Panc1 (cell line): ENCODE results near the gene TMEM178A. TPM values are rescaled to one million over a fixed set of nuclear protein-coding genes. Genes with fewer than 3 reads are reported as not detected.

Experiments used
- ATAC-seq: fragments of 200-7000 bp; cut with Tn5 transposase; 2 replicates; pipeline ENCODE4 v1.9.1; 2020; ENCODE audit warnings: mild to moderate bottlenecking, moderate library complexity
- BruUV-seq: library from RNA; stranded (reverse); fragments of 400-500 nt; replicated peaks from 2 replicates; lab custom pipeline; 2021; lab: Mats Ljungman, UMichigan
- CTCF ChIA-PET: fragments of 300-600 bp; sonication (Branson Sonifier 250); formaldehyde crosslinking; loops from one replicate; lab custom pipeline; 2022; ENCODE audit warnings: antibody characterized with exemption; lab: Charles Lee
- POLR2A ChIA-PET: fragments of 300-600 bp; sonication (Branson Sonifier 250); formaldehyde crosslinking; loops from one replicate; lab custom pipeline; 2022; ENCODE audit warnings: antibody characterized with exemption; lab: Charles Lee
- DNase-seq: peaks from one replicate; pipeline ENCODE4 v3.0.0-alpha.2; 2010; ENCODE audit warnings: low read depth, low spot score
- H3K27ac ChIP-seq: 2 replicates; pipeline ENCODE4 v1.5.1; 2011; ENCODE audit warnings: mild to moderate bottlenecking, low read length, inconsistent platforms
- H3K27me3 ChIP-seq: fragments of 200-500 bp; sonication (Bioruptor generic); 2 replicates; pipeline ENCODE4 v1.6.0; 2014; ENCODE audit warnings: low read length, inconsistent platforms; ENCODE audit not compliant: control insufficient read depth, insufficient read depth
- H3K36me3 ChIP-seq: fragments of 200-500 bp; sonication (Bioruptor generic); 2 replicates; pipeline ENCODE4 v1.5.1; 2014; ENCODE audit warnings: inconsistent platforms, mild to moderate bottlenecking, low read length, moderate library complexity; ENCODE audit not compliant: control insufficient read depth, insufficient read depth
- H3K4me1 ChIP-seq: 2 replicates; pipeline ENCODE4 v1.5.1; 2011; ENCODE audit warnings: inconsistent platforms, mild to moderate bottlenecking, low read length, moderate library complexity; ENCODE audit not compliant: control insufficient read depth, insufficient read depth
- H3K4me3 ChIP-seq, 2 experiments: 2 replicates each; pipeline ENCODE4 v1.5.1; 2011 to 2012; ENCODE audit warnings: low read depth in 2 of 2, low read length in 2 of 2, mild to moderate bottlenecking in 2 of 2, inconsistent platforms in 1 of 2, moderate library complexity in 1 of 2
- H3K9me3 ChIP-seq: fragments of 200-500 bp; sonication (Bioruptor generic); 2 replicates; pipeline ENCODE4 v1.5.1; 2014; ENCODE audit warnings: low read depth, mild to moderate bottlenecking, inconsistent platforms, low read length, moderate library complexity; ENCODE audit not compliant: control insufficient read depth, insufficient read depth
- POLR2AphosphoS5 ChIP-seq: IDR thresholded peaks from 2 replicates; pipeline ENCODE4 v1.6.1; 2012; ENCODE audit warnings: mild to moderate bottlenecking, low read depth, low read length, moderate library complexity
- SIN3A ChIP-seq: IDR thresholded peaks from 2 replicates; pipeline ENCODE4 v1.6.1; 2012; ENCODE audit warnings: low read depth, mild to moderate bottlenecking, low read length, moderate library complexity, borderline replicate concordance; ENCODE audit not compliant: insufficient read depth
- TCF7L2 ChIP-seq: IDR thresholded peaks from 2 replicates; pipeline ENCODE4 v1.6.1; 2011; ENCODE audit warnings: mild to moderate bottlenecking, low read depth, low read length, inconsistent platforms
- in situ Hi-C: cut with HindIII; loops from 2 replicates; pipeline ENCODE4 v1.10.0; 2016; ENCODE audit warnings: low sequenced_read_pairs, low pct_unique_long_range_greater_than_20kb
- intact Hi-C: fragments of 100-400 bp; cut with micrococcal nuclease; formaldehyde crosslinking; loops from one replicate; pipeline ENCODE4 v1.10.0; 2022; ENCODE audit not compliant: unreplicated experiment
- total RNA-seq: library from RNA; stranded (reverse); gene quantifications from one replicate; pipeline ENCODE4 v1.2.1, GENCODE V29; 2021; ENCODE audit not compliant: unreplicated experiment
- TF ChIP-seq, protein P1 (sequence below): fragments of 450-650 bp; IDR thresholded peaks from 2 replicates; pipeline ENCODE4 v1.5.1; 2017; ENCODE audit warnings: mild to moderate bottlenecking
- TF ChIP-seq, protein P2 (sequence below), 2 experiments: IDR thresholded peaks; 2 replicates each; pipeline ENCODE4 v1.6.1; 2011 to 2012; ENCODE audit warnings: low read depth in 2 of 2, control low read depth in 1 of 2, low read length in 1 of 2, mild to moderate bottlenecking in 1 of 2, moderate library complexity in 1 of 2; ENCODE audit not compliant: insufficient read depth in 1 of 2

The TMEM178A gene
- total RNA-seq, 1 experiment from 2014 or later: not detected

DNA sequence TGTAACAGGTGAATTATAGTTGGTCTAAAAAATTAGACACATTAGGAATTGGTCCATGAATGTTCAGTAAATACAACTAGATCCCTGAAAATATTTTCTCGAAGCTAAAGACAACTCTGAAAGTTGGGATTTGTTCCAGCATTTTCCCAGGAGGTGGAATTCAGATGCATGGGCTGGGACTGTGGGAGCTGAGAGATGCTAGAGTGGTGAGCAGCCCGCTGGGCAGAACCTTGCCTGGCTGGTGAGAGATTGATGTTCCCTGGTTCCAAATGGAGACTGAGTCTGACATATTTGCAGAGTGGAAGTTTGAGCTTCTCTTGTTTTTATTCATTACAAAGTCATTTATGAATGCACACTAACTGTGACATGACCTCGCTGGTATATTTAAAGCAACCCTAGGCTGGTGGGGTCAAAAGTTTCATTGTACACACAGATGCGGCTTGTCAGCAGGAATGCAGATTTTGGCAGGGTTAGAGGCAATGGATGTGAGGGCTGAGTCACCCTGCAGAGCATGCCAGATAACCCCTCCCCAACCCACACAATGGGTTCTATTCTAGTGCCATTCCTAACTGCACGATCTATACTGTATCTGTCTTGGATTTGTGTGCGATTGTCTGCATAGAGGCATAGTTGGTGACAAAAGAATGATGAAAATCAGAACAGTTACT, 23.5 kb upstream of the TMEM178A start:
- in situ Hi-C loops (no loop called here), intact Hi-C loops (no loop called here)
- H3K4me3 ChIP-seq: no peak overlapping the region
- ChIA-PET CTCF (no interaction called here), POLR2A (no interaction called here)
- H3K9me3 ChIP-seq: no peaks in the 10 kb centered on the region
- H3K4me1 ChIP-seq: no peaks in the 10 kb centered on the region
- no TSS peak for BruUV-seq
- ATAC-seq (peak; percentile 75), DNase-seq (peak; percentile 25)
- no peaks in the 10 kb centered on the region; the same call in 1 of the 2 replicates for H3K27me3 ChIP-seq
- no peaks in the 10 kb centered on the region for H3K36me3 ChIP-seq
- TF ChIP-seq POLR2AphosphoS5 (no peak), SIN3A (no peak), TCF7L2 (no peak)
- H3K27ac ChIP-seq: no peak overlapping the region

DNA sequence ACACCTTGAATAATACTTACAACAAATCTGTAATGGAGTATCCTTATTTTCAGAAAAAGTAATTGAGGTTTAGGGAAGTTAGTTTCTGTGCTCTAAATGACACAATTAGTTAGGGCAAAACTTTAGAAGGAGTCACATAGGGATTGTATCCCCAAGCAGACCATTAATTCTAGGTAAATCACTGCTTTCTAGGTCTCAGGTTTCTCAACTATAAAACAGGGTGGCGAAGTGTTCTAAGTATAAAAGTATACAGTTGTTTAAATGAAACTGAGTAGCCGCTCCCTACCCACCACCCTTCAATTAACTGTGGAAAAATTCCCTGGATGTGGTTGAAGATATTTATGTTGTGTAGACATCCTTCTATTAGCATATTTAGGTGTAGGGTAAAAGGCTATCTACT, 19.9 kb upstream of the TMEM178A start:
- H3K4me1 ChIP-seq: no peaks in the 10 kb centered on the region
- H3K27ac ChIP-seq: no peak overlapping the region
- no peaks in the 10 kb centered on the region for H3K9me3 ChIP-seq
- ATAC-seq (no peak), DNase-seq (no peak)
- no peaks in the 10 kb centered on the region for H3K36me3 ChIP-seq
- no peak overlapping the region for H3K4me3 ChIP-seq
- POLR2A ChIA-PET: no interaction called here
- in situ Hi-C loops: no loop called here
- no peaks in the 10 kb centered on the region for H3K27me3 ChIP-seq
- intact Hi-C loops: no loop called here
- no TSS peak for BruUV-seq
- CTCF ChIA-PET: no interaction called here
- TF ChIP-seq POLR2AphosphoS5 (no peak), TCF7L2 (no peak), SIN3A (no peak)
- TF ChIP-seq, protein P1, sequence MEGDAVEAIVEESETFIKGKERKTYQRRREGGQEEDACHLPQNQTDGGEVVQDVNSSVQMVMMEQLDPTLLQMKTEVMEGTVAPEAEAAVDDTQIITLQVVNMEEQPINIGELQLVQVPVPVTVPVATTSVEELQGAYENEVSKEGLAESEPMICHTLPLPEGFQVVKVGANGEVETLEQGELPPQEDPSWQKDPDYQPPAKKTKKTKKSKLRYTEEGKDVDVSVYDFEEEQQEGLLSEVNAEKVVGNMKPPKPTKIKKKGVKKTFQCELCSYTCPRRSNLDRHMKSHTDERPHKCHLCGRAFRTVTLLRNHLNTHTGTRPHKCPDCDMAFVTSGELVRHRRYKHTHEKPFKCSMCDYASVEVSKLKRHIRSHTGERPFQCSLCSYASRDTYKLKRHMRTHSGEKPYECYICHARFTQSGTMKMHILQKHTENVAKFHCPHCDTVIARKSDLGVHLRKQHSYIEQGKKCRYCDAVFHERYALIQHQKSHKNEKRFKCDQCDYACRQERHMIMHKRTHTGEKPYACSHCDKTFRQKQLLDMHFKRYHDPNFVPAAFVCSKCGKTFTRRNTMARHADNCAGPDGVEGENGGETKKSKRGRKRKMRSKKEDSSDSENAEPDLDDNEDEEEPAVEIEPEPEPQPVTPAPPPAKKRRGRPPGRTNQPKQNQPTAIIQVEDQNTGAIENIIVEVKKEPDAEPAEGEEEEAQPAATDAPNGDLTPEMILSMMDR: no peak
- TF ChIP-seq, protein P2, sequence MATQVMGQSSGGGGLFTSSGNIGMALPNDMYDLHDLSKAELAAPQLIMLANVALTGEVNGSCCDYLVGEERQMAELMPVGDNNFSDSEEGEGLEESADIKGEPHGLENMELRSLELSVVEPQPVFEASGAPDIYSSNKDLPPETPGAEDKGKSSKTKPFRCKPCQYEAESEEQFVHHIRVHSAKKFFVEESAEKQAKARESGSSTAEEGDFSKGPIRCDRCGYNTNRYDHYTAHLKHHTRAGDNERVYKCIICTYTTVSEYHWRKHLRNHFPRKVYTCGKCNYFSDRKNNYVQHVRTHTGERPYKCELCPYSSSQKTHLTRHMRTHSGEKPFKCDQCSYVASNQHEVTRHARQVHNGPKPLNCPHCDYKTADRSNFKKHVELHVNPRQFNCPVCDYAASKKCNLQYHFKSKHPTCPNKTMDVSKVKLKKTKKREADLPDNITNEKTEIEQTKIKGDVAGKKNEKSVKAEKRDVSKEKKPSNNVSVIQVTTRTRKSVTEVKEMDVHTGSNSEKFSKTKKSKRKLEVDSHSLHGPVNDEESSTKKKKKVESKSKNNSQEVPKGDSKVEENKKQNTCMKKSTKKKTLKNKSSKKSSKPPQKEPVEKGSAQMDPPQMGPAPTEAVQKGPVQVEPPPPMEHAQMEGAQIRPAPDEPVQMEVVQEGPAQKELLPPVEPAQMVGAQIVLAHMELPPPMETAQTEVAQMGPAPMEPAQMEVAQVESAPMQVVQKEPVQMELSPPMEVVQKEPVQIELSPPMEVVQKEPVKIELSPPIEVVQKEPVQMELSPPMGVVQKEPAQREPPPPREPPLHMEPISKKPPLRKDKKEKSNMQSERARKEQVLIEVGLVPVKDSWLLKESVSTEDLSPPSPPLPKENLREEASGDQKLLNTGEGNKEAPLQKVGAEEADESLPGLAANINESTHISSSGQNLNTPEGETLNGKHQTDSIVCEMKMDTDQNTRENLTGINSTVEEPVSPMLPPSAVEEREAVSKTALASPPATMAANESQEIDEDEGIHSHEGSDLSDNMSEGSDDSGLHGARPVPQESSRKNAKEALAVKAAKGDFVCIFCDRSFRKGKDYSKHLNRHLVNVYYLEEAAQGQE (IDR thresholded peaks at IDR 0.05; ENCODE audit: insufficient read depth in 1 of 2, low read depth in 2 of 2, low read length in 1 of 2): no peak

DNA sequence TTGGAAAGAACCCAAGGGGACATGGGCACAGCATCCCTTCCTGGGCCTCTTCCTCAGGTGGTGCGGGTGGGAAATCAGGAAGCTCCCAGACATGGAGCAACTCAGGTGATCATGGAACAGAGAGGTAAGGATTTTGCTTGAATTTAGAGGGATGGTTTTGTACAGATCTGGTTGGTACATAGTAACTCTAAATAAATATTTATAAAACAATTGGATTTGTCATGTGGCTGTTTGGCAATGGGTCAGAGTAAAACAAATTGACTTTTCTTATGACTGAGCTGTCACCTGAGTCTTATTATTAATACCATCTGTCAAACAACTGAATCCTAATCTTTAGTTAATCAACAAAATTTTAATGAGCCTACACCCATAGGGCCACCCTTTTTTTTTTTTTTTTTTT, 19.4 kb upstream of the TMEM178A start:
- no TSS peak for BruUV-seq
- ATAC-seq: no peak
- in situ Hi-C loops: no loop called here

More for the DNA sequence above, 19.4 kb upstream of the TMEM178A start:
- intact Hi-C loops: no loop called here
- Histone ChIP-seq H3K4me1 (no peaks in the 10 kb centered on the region), H3K9me3 (no peaks in the 10 kb centered on the region), H3K27ac (no peak overlapping the region), H3K27me3 (no peaks in the 10 kb centered on the region), H3K36me3 (no peaks in the 10 kb centered on the region), H3K4me3 (no peak overlapping the region)
- DNase-seq: no peak
- ChIA-PET CTCF (no interaction called here), POLR2A (no interaction called here)
- TF ChIP-seq TCF7L2 (no peak), POLR2AphosphoS5 (no peak), SIN3A (no peak)
- TF ChIP-seq, protein P2 (IDR thresholded peaks at IDR 0.05; ENCODE audit: insufficient read depth in 1 of 2, low read depth in 2 of 2, low read length in 1 of 2): no peak
- TF ChIP-seq, protein P1: no peak
